ENCODE measurements around the gene PRKCQ.
"Not testable (repeated sequence)": the region's sequence is repeated elsewhere in the genome, so short reads cannot be mapped to it uniquely, and the experiment has no call there.

The PRKCQ gene

DNA sequence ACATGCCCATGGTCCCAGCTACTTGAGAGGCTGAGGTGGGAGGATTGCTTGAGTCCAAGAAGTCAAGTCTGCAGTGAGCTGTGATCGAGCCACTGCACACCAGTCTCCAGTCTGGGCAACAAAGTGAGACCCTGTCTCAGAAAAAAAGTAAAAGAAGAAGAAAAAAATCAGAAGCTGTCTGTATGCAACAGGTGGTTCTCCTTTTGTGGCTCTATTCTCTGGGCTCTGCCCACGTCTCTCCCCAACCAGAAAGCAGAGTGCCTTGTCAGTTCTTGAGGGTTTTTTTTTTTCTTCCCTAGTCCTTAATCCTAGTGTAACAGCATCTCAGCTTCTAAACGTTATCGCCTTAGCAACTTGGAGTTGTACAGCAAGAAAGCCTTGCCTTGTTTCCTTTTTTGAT is 89.5 kb downstream of the PRKCQ start:
- DNase-seq: no peak

- no peak for DNase-seq
These were observed 92.2 kb downstream of the PRKCQ start for GRCh38 chr10:6487920-6488319.

GRCh38 chr10:6486309-6486708 is 93.8 kb downstream of the PRKCQ start:
- no peak for DNase-seq

DNA sequence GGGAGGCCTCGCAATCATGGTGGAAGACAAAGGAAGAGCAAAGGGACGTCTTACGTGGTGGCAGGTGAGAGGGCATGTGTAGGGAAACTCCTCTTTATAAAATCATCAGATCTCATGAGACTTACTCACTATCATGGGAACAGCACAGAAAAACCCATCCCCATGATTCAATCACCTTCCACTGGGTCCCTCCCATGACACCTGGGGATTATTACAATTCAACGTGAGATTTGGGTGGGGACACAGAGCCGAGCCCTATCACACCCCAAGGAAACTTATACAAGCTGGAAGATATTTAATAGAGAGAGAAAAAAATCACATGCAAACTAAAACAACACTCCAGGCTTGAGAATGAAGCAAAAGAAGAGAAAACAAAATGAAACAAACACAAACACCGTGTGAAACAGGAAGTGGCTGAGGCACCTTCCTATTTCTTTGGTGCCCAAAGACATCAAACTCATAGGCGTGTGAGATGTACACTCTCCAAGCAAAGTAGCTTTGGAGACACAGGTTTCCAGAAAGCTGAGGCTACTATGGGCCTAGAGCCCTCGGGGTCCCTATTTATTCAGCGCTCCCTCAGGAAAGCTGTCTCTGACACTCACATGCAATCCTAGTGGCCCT is 97.2 kb downstream of the PRKCQ start:
- no peak for DNase-seq

GRCh38 chr10:6478722-6479121 is 101.4 kb downstream of the PRKCQ start:
- no peak for DNase-seq

DNA sequence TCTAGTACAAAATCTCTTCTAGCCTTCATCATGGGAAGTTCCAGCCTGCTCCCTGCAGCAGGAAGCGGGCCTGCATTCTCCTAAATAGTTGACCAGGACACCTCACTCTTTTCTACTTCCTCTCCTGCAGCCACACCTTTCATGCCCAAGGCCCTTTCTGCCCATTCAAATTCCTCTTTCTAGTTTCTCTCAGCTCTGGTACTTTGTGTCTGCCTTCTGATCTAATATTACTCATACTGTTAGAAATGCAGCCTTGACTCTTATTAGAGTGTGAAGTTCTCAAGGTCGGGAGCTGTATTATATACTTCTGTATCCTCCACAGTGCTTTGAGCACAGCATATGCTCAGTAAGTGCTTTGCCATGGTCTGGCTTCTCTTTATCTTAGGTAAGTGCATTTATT is 103.1 kb downstream of the PRKCQ start:
- no peak for DNase-seq

DNA sequence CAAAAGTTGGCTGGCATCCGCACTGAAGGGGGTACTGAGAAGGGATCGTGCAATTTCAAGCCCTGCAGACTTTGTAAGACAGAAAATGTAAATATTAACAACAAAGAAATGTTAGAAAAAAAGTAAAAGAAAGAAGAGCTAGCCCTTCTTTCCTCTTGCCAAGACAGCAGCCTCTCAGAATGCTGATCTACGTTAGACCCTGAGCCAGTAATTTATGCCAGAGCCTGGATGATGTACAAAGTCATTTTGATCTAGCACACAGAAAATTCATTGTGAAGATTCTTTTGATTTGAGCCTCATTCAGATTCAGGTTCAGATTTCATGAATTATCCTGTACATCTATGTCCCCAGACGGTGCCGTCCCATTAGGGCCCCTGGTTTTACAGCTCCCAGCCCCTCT is 105.2 kb downstream of the PRKCQ start:
- no peak for DNase-seq

DNA sequence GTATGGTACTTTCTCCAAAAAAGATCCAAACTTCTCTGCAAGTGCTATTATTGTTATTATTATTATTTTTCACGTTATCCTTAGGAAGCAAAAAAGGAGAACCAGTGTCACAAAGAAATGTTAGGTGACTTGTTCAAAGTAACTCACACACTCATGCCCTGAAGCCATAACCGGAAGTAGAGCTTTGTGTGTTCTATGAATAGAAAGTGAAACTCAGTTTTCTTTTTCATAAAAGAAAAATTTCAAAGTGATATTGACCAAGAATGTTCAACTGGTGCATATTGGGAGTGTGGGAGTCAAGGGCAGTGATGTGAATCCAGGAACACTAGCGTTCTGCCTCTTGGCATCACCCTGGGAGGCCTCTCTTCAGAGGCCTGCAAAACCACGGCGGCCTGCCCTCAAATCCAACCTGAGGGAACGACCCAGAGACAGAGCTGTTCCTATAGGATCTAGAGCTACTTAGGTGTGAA is 106.1 kb downstream of the PRKCQ start:
- DNase-seq: peak; percentile 30

DNA sequence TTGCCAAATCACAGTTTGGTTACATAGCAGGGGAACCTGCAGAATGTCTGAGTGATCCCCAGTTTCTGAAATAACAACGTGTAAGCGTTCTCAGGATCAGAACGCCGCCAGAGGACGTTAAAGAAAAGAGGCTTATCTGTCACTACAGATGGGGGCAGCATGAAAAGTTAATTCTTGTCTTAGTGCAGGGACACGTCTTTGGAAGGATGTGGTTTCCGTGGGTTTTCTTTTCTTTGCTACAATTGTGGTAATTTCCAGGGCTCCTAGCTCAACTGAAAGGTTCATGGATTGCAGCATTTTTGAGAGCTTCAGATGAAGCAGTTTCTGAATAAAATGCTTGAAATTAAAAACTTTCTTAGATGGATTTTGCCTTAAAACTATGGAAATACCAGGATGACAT is 106.6 kb downstream of the PRKCQ start:
- DNase-seq: peak; percentile 38

DNA sequence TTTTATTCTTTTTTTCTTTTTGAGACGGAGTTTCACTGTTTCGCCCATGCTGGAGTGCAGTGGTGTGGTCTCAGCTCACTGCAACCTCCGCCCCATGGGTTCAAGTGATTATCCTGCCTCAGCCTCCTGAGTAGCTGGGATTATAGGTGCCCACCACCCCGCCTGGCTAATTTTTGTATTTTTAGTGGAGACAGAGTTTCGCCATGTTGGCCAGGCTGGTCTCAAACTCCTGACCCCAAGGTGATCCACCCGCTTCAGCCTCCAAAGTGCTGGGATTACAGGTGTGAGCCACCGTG is 107.4 kb downstream of the PRKCQ start:
- DNase-seq: not testable (repeated sequence)

- no peak for DNase-seq
These were observed 109.0 kb downstream of the PRKCQ start for GRCh38 chr10:6470894-6471618.

GRCh38 chr10:6469661-6470060 is 110.4 kb downstream of the PRKCQ start:
- DNase-seq: no peak

GRCh38 chr10:6465854-6466601 is 114.0 kb downstream of the PRKCQ start:
- DNase-seq: no peak

GRCh38 chr10:6465437-6465836 is 114.6 kb downstream of the PRKCQ start:
- DNase-seq: no peak

GRCh38 chr10:6464862-6465430 is 115.1 kb downstream of the PRKCQ start:
- DNase-seq: no peak

- no peak for DNase-seq
These were observed 116.7 kb downstream of the PRKCQ start for GRCh38 chr10:6463366-6463765.

GRCh38 chr10:6461961-6462360 is 118.1 kb downstream of the PRKCQ start:
- no peak for DNase-seq

GRCh38 chr10:6460861-6461409 is 119.1 kb downstream of the PRKCQ start:
- no peak for DNase-seq

- no peak for DNase-seq
These were observed 121.3 kb downstream of the PRKCQ start for GRCh38 chr10:6458814-6459213.

GRCh38 chr10:6457376-6457775 is 122.7 kb downstream of the PRKCQ start:
- no peak for DNase-seq

DNA sequence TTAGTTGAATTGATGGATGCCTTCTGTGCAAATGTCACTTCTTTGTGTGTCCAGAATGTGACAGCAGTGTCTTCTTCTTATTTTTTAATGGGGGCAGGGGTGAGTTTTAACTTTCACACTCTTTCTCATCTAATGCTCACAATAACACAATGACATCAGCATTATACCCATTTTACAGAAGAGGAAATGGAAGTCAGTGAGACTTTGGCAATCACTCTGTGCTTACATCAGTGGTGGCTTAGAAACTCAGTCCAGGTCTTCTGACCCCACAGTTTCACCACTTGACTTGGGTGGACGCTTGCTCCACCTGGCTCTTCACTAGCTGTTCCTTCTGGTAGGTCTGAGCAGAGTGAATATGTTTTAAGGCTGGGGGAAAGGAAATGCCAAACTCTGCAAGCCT is 124.0 kb downstream of the PRKCQ start:
- no peak for DNase-seq

- no peak for DNase-seq
These were observed 124.5 kb downstream of the PRKCQ start for GRCh38 chr10:6455592-6455991.

- no peak for DNase-seq
These were observed 133.4 kb downstream of the PRKCQ start for GRCh38 chr10:6446711-6447110.

All from CD4-positive, alpha-beta T cell treated with Interleukin-15 for 1 hour (primary cell).